NCI-H187 treated with DMSO at 0.1 percent for 48 hours (cell line): Measurements from ENCODE around the gene OR56A3.

Experiments
- DNase-seq: peaks from one replicate; lab custom pipeline; 2025; lab: John Stamatoyannopoulos, UW

OR56A3 gene

DNA sequence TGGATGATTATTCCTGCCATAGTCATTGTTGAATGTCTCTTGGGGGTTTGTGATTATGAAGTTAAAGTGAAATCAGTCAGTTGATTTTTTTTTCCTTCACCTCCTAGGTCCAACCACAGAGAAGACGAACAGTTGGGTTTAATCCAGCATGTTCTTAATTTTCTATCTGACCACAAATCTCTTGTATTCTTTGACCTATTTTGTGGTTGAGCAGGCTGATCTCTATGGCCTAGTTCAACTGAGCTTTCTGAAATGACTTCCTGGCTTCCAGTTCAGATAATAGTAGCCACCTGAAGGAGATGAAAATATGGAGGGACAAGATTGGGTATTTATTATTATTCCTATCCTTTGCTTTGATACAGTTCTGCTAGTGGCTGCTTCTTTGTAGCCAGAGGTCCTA, 31.5 kb downstream of the OR56A3 start:
- DNase-seq: no peak

DNA sequence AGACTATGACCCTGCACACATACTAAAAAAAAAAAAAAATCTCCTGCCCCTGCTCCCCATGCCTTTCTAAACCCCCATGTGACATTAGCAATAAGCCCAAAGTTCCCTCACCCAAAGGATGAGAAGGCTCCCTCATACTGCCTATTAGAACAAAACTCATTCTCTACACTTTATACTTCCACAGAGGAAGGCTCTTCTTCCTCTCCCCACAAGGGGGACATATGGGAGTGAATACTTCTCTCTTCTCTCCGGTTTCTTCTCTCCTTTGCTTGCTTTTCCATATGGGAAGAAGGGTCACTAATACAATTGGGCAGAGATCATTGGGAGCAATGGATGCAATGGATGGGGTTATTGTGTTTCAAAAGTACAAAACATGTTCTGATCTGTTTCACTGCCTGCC, 41.4 kb downstream of the OR56A3 start:
- DNase-seq: no peak

DNA sequence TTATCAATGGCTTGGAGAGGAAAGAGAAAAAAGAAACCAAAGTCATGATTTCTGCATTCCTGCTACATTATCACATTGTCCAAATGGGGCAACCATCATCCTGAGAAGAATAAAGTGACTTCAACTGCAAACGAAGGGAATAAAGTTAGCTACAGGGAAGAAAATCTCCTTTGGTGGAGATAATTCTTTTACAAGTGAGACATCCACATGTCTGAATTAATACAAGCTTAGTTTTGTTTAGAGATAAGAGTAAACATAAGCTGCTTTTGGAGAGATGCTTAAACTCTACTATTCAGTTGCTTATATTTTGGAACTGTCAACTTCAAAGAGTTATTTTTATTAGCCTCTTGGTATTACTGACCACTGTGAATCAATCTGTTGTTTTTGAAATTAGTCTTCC, 44.8 kb downstream of the OR56A3 start, which contains the start of gene OR52L1:
OR52L1 (minus strand) TSS at position 101 of the 400 bp plus-strand sequence; CDS start at position 46, 55 bp downstream.
- no peak for DNase-seq

DNA sequence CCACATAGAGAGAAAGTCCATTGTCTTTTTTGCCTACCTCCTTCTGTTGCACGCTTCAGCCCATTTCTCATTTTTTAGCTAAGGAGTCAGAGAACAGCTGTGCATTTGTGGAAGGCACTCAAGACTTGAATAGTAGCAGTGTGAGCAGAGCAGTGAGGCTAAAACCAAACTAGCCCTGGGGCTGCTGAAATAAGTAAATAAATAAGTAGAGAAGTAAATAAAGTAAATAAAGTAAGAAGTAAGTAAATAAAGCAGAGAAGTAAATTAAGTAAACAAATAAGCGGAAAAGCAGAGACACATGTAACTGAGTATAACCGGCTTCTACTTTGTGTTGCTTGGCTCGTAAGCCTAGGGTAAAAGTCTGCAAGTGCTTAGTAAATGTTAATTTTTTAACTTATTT, 47.2 kb downstream of the OR56A3 start:
- DNase-seq: no peak

DNA sequence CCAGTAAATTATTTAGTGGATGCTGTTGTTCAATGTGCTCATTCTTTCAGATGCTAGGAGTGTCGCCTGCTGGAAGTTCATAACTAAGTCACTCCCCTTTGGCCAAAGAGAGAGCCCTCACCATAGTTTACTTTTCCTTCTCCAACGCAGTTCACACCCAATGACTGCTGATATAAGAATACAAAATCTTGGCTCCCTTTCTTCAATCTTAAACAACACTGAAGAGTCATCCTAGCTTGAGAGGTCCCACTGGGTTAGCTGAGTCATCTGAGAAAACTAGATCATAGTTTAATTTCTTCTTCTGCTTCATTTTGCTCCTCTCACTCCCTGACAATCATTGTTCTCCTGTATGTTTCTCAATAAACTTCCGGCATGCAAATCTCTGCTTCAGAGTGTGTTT, 50.1 kb downstream of the OR56A3 start:
- no peak for DNase-seq

DNA sequence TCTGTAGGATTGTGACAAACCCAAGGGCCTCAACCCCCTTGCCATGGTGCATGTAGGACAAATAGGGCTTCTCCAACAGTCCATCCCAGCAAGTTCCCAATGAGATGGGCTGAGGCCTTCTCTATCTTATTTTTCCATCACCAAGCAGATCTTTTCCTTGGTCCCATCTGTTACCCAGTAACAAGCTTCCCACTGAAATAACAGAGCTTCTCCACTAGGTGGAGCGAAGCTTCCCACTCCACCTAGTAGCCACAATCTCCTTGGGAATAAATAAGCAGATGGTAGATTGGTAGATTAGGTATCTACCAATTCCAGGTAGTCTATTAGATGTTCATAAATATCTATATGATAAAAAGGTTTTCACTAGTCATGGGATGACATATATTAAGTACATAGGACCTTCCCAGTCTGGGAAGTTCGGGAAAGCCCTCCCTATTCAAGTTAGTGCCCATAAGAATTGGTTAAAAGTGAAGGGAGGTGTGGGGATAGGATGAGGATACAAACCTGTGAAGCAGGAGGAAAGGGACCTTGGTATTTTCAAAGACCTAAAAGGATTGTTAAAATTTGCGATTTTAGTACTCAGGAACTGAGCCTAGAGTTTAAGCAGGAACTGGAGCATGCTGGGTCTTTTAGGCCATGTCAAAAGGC, 50.7 kb downstream of the OR56A3 start:
- DNase-seq: no peak

DNA sequence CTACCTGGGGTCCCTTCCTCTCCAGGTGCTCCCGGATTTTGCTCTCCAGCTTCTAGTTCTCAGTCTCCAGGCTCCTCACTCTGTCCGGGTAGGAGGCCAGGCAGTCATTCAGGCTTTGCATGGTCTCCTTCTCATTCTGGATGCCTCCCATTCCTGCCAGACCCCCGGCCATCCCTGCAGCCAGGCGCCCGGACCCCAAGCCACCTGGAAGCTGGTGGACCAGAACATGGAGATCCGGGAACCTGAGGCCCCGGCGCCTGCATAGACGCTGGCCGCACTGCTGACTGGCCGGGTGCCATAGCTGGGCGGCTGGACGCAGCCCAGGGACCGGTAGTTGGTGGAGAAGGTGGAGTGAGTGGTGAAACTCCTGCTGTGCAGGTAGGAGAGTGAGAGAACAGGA, 52.7 kb downstream of the OR56A3 start:
- no peak for DNase-seq
